Breast epithelium (tissue), 4 donors: ENCODE results near the gene SNAI3. TPM values are rescaled to one million over a fixed set of nuclear protein-coding genes. Genes with fewer than 3 reads are reported as not detected.

Source experiments
- DNase-seq, 2 donors: peaks; one replicate each; pipeline ENCODE4 v3.0.0-alpha.2; 2019; ENCODE audit warnings: low spot score in 2 of 2
- H3K27ac ChIP-seq, 2 donors: fragments of 200-600 bp; sonication (generic) in 1 of 2; one replicate each; pipeline ENCODE4 v1.5.1; 2016 to 2019; ENCODE audit warnings: mild to moderate bottlenecking in 1 of 2
- H3K27me3 ChIP-seq, 2 donors: fragments of 200-600 bp; sonication (generic) in 1 of 2; one replicate each; pipeline versions ENCODE4 v1.5.1 to v1.6.0; 2017 to 2019; ENCODE audit warnings: control low read depth in 1 of 2, mild to moderate bottlenecking in 1 of 2
- H3K36me3 ChIP-seq: fragments of 200-600 bp; one replicate; pipeline ENCODE4 v1.5.1; 2019
- H3K4me1 ChIP-seq, 2 donors: fragments of 200-600 bp; sonication (generic); one replicate each; pipeline ENCODE4 v1.5.1; 2016 to 2019; ENCODE audit warnings: control low read depth in 1 of 2
- H3K4me3 ChIP-seq, 3 donors: fragments of 200-600 bp; sonication (generic); 1 replicate in 2 of 3; 2 replicates in 1 of 3; pipeline ENCODE4 v1.5.1; 2016 to 2019; ENCODE audit warnings: mild to moderate bottlenecking in 3 of 3, moderate library complexity in 2 of 3
- H3K9me3 ChIP-seq, 2 donors: fragments of 200-600 bp; sonication (generic) in 1 of 2; one replicate each; pipeline ENCODE4 v1.5.1; 2016 to 2019; ENCODE audit warnings: control low read depth in 1 of 2
- CTCF ChIP-seq, 3 donors: fragments of 450-650 bp; IDR thresholded peaks; one replicate each; pipeline ENCODE4 v1.5.1; 2016 to 2017; ENCODE audit warnings: antibody characterized with exemption in 3 of 3, mild to moderate bottlenecking in 3 of 3, moderate library complexity in 3 of 3
- POLR2A ChIP-seq: fragments of 450-650 bp; IDR thresholded peaks from one replicate; pipeline ENCODE4 v1.6.1; 2016; ENCODE audit warnings: antibody characterized with exemption, mild to moderate bottlenecking, moderate library complexity
- POLR2AphosphoS5 ChIP-seq, 3 donors: sonication (generic); formaldehyde crosslinking; IDR thresholded peaks; one replicate each; pipeline ENCODE4 v1.6.1; 2017; ENCODE audit warnings: antibody characterized with exemption in 3 of 3
- intact Hi-C: fragments of 100-400 bp; cut with DNase I; formaldehyde crosslinking; loops from one replicate; pipeline ENCODE4 v1.15.1; 2023; ENCODE audit warnings: low total_unique reads
- total RNA-seq, 3 donors: library from RNA; depleted of rRNA; stranded (reverse); fragments of >200 nt; gene quantifications; one replicate each; pipeline ENCODE4 v1.1.0, GENCODE V29; 2016

Gene SNAI3
- total RNA-seq, 3 donors from 2014 or later = 0.66 to 0.96 (median 0.73) TPM

GRCh38 chr16:88657371-88657770, 28.9 kb downstream of the SNAI3 start:
- H3K4me3 ChIP-seq = no peak overlapping the region
- intact Hi-C loops = no loop called here
- TF ChIP-seq POLR2AphosphoS5 (IDR thresholded peaks at IDR 0.05) (no peak), POLR2A (no peak), CTCF (IDR thresholded peaks at IDR 0.05) (no peak)
- H3K27ac ChIP-seq = no peak overlapping the region
- no peaks in the 10 kb centered on the region for H3K4me1 ChIP-seq
- H3K27me3 ChIP-seq = no peaks in the 10 kb centered on the region
- no peaks in the 10 kb centered on the region for H3K36me3 ChIP-seq
- no peaks in the 10 kb centered on the region for H3K9me3 ChIP-seq
- DNase-seq = no peak

- intact Hi-C loops = no loop called here
- DNase-seq = no peak
- H3K4me3 ChIP-seq = no peak overlapping the region
- H3K27me3 ChIP-seq = no peaks in the 10 kb centered on the region
- H3K36me3 ChIP-seq = no peaks in the 10 kb centered on the region
- H3K27ac ChIP-seq = no peak overlapping the region
- H3K4me1 ChIP-seq = no peaks in the 10 kb centered on the region
- H3K9me3 ChIP-seq = no peaks in the 10 kb centered on the region
- TF ChIP-seq POLR2AphosphoS5 (IDR thresholded peaks at IDR 0.05) = no peak
- TF ChIP-seq CTCF (IDR thresholded peaks at IDR 0.05) = no peak
- no peak for TF ChIP-seq POLR2A
Observed at GRCh38 chr16:88656291-88656980, 29.9 kb downstream of the SNAI3 start.

GRCh38 chr16:88655733-88656281, 30.5 kb downstream of the SNAI3 start:
- no peak for DNase-seq
- TF ChIP-seq CTCF (IDR thresholded peaks at IDR 0.05) (no peak), POLR2A (no peak), POLR2AphosphoS5 (IDR thresholded peaks at IDR 0.05) (no peak)
- intact Hi-C loops = no loop called here
- Histone ChIP-seq H3K27ac (no peak overlapping the region), H3K36me3 (no peaks in the 10 kb centered on the region), H3K27me3 (no peaks in the 10 kb centered on the region), H3K4me3 (no peak overlapping the region), H3K9me3 (no peaks in the 10 kb centered on the region), H3K4me1 (peaks cover 3% of the 10 kb centered on the region in 2 donors)

- DNase-seq = no peak
- TF ChIP-seq CTCF (IDR thresholded peaks at IDR 0.05) = no peak
- no peak for TF ChIP-seq POLR2A
- TF ChIP-seq POLR2AphosphoS5 (IDR thresholded peaks at IDR 0.05) = no peak
- Histone ChIP-seq H3K4me1 (peaks cover 3% of the 10 kb centered on the region in 2 donors), H3K9me3 (no peaks in the 10 kb centered on the region), H3K27ac (no peak overlapping the region), H3K36me3 (no peaks in the 10 kb centered on the region), H3K27me3 (no peaks in the 10 kb centered on the region), H3K4me3 (no peak overlapping the region)
- intact Hi-C loops = no loop called here
Observed at GRCh38 chr16:88655053-88655732, 31.1 kb downstream of the SNAI3 start.
